Measurements from ENCODE around the gene SACS. TPM values are rescaled to one million over a fixed set of nuclear protein-coding genes. Genes with fewer than 3 reads are reported as not detected.

Gene SACS, protein sequence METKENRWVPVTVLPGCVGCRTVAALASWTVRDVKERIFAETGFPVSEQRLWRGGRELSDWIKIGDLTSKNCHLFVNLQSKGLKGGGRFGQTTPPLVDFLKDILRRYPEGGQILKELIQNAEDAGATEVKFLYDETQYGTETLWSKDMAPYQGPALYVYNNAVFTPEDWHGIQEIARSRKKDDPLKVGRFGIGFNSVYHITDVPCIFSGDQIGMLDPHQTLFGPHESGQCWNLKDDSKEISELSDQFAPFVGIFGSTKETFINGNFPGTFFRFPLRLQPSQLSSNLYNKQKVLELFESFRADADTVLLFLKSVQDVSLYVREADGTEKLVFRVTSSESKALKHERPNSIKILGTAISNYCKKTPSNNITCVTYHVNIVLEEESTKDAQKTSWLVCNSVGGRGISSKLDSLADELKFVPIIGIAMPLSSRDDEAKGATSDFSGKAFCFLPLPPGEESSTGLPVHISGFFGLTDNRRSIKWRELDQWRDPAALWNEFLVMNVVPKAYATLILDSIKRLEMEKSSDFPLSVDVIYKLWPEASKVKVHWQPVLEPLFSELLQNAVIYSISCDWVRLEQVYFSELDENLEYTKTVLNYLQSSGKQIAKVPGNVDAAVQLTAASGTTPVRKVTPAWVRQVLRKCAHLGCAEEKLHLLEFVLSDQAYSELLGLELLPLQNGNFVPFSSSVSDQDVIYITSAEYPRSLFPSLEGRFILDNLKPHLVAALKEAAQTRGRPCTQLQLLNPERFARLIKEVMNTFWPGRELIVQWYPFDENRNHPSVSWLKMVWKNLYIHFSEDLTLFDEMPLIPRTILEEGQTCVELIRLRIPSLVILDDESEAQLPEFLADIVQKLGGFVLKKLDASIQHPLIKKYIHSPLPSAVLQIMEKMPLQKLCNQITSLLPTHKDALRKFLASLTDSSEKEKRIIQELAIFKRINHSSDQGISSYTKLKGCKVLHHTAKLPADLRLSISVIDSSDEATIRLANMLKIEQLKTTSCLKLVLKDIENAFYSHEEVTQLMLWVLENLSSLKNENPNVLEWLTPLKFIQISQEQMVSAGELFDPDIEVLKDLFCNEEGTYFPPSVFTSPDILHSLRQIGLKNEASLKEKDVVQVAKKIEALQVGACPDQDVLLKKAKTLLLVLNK (N-terminal part only)
- total RNA-seq (2014; rRNA removed) = 82.8 and 88.1 TPM in 2 replicates
- polyA plus RNA-seq (2012) = 10.0 TPM

DNA sequence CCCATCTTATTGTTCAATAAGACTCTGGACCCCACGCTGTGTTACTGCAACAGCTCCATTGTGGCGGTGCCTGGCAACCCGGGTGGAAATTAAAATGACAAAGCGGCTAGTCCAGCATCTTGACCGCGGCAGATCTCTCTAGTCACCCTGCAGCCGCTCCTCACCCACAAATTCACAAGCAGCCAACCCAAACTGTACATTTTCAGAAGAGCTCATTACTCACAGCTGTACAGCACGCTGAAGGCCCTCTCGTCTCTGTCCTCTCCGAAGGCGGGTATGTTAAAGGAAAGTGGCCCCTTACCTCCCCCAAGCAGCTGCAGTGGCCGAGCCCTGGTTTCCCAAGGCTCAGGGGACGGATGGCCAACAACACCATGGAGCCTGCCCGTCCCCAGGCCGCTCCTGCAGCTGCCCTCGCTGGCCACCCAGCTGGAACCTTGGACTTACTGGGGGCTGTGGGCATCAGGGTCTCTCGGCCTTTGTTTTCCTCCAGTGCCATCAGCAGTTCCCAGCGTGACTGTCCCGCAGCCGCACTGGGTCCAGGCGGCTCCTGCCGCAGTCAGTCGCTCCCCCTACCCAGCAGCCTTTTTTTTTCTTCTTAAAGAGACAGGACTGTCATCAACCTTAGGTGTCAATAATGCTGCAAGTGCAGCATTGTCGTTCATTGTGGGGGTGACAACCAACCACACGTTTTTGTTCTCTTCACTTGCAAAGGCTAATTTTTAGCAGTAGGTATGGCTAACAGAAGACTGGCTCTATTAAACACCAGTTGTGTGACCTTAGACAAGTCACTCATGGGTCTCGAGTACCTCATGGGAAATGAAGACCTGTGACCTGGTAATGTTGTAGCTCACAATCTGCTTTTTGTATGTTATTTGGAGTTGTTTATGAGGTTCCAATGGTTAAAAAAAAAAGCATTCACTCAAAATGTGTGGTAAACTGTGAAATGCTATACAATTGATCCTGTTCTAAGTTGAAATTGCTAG is at the start of gene SACS:
Gene SACS, minus strand, starts transcription at position 532 of the 983 bp plus-strand sequence. CDS start 22,463 bp downstream, outside the sequence.
- DNase-seq (ENCODE audit: low read depth) = peak; percentile 75

DNA sequence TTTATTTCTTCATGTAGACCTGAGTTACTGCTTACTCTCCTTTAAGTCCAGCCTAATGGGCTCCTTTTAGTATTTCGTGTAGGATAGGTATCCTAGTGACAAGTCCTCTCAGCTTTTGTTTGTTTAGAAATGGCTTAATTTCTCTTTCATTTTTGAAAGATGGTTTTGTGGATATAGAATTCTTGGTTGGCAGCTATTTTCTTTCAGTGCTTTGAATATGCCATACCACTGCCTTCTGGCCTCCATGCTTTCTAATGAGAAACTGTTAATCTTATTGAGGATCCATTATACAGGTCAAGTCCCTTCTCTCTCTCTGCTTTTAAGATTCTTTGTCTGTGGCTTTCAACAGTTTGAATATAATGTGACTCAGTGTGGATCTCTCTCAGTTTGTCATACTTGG is 46.8 kb upstream of the SACS start:
- no peak for DNase-seq (ENCODE audit: low read depth)

DNA sequence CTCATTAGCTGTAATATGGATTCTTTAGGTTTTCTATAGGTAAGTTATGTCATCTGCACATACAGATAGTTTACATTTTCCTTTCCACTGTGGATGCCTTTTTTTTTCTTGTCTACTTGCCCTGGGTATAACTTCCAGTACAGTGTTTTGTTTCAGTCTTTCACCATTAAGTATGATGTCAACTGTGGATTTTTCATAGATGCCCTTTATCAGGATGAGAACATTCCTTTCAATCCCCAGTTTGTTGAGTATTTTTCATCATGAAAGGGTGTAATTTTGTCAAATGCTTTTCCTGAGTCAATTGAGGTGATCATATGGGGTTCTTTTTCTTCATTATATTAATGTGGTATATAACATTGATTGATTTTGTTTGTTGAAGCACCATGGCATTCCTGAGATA is 43.6 kb upstream of the SACS start:
- no peak for DNase-seq (ENCODE audit: low read depth)

DNA sequence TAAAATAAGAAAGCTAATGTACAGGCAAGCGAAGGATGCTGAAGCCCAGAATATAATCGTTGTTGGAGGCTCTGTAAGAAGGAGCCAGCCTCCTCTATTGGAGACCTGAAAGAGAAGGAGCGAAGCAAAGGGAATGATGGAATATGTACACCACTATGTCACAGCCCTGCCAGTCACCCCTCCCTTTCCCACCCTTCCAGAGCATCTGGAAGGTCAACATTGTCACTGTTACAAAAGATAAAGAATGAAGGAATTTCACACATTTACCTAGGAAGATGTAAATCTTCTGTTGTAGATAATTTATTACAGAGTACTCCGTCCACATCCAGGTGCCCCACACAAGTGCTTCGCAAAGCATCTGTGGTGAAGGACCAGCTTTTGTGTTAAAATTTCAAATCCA is 39.7 kb upstream of the SACS start:
- DNase-seq (ENCODE audit: low read depth) = no peak

DNA sequence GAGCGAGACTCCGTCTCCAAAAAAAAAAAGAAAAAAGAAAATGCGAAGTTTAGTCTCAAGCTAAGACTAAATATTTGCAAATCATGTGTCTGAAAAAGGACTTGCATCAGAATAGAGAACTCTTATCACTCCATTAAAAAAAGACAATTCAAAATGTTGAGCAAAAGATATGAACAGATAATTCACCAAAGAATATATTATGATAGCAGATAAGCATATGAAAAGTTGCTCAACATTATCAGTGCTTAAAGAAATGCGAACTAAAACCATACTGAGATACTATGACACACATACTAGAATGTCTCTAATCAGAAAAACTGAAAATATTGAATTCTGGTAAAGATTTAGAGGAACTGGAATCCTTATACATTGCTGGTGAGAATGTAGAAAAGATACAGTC is 38.7 kb upstream of the SACS start:
- DNase-seq (ENCODE audit: low read depth) = no peak

DNA sequence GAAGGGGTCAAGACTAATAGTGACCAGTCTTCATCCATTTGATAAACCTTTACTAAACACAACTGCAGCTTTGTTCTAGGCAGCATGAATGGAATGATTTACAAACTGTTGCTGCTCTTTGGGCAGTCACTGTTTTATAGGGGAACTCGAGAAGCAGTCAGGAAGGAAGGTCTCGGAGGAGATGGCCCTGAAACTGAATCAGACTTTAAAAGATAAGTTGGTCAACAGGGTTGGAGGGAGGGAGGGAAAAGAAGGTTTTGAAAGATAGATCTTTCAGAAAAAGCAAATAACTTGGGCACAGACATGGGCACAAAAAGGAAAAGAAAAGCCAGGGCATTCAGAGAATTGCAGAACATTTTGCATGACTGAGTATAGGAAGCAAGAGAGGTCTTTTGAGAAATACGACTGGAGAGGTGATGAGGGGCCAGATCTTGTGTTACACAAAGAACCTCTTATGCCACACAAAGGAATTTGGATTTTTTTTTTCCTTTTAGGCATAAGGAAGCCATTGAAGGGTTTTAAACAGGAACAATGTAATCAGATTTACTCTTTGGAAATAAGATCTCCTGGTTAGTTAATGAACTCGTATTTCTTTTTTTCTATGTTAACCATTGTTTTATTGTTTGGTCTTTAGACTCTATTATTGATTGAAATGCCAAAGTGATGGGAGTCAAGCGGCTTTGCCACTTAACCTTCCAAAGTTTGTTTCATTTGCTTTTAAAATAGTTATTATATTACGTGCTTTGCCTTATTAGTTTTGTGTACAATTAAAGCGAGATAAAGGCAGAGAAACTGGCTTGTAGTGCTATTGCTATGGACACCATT is 37.5 kb upstream of the SACS start:
- no peak for DNase-seq (ENCODE audit: low read depth)

DNA sequence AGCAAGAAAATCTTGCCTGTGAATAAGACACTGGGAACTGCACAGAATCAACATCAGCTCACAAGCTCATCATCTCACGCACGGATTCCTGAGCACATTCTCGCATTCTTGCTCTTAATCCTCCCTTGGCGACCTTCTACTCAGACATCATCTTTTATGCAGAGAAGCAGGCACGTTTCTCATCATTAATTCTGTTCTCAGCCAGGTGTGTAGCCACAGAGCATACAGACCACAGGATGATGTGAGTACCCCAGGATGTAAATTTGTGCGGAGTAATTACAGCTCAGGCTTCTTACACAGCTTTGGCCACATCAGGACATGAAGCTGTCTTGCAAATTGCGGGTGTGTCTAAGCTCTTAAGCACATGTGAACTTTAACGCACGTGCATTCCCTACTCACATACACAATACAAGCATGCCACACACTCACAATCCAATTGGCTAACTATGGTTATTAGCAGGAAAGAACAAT is 36.5 kb upstream of the SACS start:
- DNase-seq (ENCODE audit: low read depth) = peak; percentile 72

DNA sequence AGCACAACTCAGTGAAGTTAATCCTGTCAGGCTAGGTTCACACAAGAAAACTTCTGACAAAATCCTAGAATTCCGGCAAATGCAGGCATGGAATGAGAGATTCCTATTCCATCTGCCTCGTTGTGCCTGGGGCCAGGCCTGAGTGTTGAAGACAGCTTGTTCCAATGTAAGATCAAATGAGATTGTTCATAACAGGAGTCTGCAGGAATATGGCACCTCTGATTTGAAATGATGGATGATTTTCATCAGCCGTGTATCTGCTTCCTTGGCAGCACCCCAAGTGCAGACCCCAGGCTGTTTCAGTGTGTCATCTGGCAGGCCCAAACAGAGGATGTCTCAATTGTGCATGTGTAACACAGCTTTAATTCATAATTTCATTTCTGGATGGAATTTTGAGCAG is 35.3 kb upstream of the SACS start:
- DNase-seq (ENCODE audit: low read depth) = no peak

DNA sequence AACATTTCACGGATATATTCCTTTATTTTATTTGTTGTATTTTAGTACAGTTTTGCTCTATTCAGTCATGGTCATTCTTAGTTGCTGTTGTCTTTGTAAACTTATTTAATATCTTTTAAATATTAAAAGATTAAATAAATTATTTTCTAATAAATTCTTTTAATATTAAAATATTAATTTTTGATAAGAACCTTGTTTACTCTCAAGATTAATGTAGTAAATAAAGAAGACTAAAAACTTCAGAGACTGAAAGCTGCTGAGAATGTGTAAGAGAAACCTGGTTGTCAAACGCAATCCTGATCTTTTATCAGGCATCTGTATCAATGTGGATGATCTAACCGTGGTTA is 34.4 kb upstream of the SACS start:
- DNase-seq (ENCODE audit: low read depth) = no peak

DNA sequence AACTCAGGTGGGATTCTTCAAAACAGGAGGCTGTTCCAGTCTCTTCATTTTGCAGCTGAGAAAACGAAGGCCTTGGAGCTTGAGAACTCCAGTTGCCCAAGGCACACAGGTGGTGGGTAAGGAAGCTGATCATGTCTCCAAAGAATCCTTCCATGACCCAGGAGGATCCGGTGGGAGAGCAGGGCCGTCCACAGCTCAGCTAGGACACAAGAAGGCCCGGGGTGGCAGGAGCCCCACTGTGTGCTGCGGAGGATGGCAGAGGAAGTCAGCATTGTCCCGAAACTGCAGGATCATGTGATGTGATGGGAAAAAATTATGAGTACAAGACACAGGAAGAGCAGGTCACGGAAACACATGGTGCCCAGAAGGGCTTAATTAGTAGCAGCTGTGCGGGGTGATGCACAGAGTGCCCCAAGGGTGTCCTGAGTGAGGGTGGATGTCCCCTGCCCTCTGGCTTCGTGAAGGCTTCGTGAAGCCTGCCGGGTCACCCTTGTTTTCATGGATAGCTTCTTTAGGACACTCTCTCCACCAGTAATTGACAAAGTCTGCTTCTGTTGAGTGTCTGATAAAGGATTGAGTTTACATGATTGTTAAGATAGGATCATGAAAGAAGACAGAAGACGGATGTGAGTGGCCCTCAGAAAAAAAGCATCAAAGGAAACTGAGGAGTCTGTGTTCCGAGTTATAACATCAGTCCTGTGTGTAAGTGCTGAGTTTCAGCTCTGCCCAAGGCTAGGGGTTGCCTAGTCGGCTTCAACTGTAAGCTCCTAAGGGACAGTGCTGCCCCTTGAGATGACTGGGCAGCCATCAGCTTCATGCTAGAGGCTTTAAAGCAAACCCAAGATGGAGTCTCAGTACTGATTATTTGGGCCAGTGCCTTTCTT is 33.8 kb upstream of the SACS start:
- DNase-seq (ENCODE audit: low read depth) = no peak

DNA sequence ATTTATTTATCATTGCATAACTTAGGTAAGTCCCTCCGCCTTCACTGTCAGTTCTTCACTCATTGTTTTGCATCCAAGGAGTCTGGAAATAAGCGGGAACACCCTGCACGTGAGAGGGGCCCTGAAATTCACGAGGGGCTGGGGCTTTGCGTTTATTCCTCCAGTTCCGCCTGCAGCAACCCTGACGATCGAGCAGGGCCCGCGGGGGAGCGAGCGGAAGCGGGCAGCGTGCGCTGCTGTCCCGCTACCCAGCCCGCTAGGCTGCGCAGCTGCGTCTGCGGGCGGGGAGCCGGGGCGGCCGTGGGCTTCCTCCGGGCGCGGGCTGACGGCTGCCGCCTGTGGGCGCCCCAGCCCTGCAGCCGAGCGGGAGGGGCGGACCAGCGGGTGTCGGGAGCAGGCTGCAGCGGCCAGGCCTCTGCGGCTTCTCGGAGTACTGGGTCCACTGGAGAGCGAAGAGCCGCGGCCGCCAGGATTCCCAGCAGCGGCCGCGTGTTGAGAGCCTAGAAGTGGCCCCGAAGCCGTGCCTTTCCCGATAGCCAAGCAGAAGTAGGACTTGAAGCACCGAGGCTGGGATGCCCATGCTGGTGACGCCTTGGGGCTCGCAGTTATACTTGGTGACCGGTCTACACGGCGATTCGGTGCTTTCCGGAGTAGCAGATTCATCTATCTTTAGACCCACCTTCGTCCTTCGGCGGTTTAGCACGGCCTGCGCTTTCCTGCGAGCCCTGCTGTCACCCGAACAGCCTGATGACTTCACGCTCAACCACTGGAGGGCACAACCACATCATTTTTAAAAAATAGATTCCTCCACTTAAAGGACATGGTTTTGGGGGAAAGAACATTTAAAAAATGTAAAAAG is 32.9 kb upstream of the SACS start:
- DNase-seq (ENCODE audit: low read depth) = peak; percentile 74

DNA sequence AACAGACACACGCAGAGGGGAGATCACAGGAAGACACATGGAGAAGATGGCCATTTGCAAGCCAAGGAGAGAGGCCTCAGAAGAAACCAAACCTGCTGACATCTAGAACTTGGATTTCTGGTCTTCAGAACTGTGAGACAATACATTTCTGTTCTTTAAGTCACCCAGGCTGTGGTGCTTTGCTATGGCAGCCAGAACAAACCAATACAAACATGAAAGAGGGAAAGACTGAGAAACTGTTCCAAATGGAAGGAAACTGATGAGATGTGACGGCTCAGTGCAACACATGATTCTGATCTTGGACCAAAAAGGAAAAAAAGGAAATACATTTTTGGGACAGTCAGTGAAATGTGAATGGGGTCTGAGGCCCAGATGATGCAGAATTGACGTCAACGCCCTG is 30.2 kb upstream of the SACS start:
- DNase-seq (ENCODE audit: low read depth) = no peak

DNA sequence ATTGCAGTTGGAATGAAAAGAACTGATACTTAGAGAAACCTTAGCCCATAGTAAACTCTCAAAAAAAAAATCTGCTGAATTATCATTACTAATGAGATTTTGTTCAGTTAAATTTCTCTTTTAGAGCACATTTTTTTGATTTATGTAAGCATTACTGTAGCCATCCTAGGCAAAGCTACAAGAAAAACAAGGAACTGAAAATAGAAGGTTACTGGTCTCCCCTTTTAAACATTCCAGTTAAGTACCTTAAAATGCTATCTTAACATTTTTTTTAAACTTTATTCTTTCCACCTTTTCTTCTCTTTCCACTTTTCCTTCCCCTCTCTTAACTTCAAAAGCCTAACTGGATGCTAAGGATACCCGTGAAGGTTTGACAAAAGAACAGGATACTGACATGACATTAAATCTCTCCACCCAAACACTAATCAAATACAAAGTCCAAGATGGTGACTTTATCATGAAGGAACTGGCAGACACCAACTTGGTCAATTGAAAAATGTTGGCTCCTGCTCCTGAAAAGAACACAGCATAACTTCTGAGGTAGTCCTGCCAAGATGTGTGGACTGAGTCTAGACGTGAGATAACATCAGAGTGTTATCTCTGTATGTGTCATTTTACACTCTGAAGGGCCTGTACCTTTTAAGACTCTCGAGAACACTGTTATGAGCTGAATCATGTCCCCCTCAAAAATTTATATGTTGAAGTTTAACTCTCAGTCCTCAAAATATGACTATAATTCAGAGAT is 29.5 kb upstream of the SACS start:
- DNase-seq (ENCODE audit: low read depth) = no peak

DNA sequence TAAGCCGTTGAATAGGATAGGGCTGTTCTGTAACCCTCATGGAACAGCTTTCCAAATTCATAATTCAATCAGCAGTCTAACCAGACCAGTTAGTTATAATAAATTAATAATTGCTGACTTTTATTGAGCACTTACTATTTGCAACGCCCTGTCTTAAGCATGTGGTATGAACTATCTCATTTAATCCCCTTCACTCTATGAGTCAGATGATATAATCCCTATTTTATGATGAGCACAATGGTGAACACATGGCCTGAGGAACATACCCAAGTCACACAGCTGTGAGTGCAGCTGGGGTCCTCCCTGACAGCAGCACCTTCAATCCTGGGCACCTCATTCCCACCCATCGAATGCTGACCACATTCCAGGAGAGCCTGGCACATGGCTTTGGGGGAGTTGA is 28.0 kb upstream of the SACS start:
- peak; percentile 32 for DNase-seq (ENCODE audit: low read depth)

DNA sequence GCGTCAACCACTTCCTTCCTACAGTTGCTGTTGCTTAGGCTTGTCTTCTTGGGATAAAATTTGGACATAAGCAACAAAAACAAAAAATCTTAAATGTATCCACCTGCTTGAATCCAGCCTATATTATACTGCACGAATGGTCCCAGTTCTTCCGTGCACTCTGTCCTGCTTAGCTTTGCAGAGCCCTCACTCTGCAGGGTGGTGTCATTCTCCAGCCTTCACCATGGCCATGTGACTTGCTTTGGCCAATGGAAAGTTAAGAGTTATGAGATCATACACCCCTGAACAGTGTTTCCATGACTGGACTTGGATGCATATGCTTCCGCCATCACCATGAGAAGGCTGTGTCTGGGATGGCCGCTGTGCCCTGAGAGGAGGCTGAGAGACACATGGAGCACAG is 27.4 kb upstream of the SACS start:
- no peak for DNase-seq (ENCODE audit: low read depth)

DNA sequence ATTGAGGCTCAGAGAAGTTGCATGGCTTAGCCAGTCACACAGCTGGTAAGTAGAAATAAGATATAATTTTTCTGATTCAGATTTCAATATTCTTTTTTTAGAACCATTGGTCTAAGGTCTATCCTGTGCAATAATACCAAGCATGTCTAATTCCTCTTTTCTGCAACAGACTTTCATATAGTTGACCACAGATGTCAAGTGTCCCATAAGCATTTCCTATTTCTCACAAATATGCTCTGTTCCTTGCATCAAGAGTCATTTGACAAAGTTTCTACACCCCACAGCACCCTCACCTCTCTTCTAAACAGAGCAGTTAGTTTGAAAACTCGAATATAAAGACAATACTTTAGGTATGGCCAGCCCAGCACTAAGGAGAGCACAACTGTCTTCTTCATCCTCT is 26.8 kb upstream of the SACS start:
- no peak for DNase-seq (ENCODE audit: low read depth)

DNA sequence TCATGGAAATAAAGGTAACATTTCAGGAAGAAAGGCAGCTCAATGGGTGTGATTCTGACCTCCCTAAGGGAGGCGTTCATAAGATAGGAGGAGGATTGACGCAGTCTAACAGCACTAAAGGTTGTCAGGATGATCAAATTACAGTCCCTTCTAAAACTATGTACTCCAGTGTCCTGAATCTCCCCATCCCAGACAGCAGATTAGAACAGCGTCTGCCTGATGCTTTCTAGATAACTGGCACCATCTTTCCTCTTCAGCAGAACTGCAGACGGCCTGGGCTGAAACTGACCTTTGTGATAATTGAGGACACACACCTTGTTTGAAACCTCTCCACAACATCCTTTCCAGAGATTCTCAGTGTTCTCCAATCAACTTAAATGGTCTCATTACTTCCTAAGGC is 25.5 kb upstream of the SACS start:
- no peak for DNase-seq (ENCODE audit: low read depth)

Measured in LHCN-M2 (cell line).